NCI-H1417 (cell line): ENCODE data around the gene FBLN2.
"Not testable (repeated sequence)": the region's sequence is repeated elsewhere in the genome, so short reads cannot be mapped to it uniquely, and the experiment has no call there.

Source experiments
- DNase-seq, 3 experiments: peaks; one replicate each; lab custom pipeline; 2025; lab: John Stamatoyannopoulos, UW

FBLN2 gene

GRCh38 chr3:13549623-13550422 is 898 bp downstream of the FBLN2 start:
- no peak for DNase-seq

- DNase-seq: no peak
Observed at GRCh38 chr3:13550423-13550690, 1.4 kb downstream of the FBLN2 start.

- no peak for DNase-seq
Observed at GRCh38 chr3:13550791-13551360, 2.0 kb downstream of the FBLN2 start.

GRCh38 chr3:13552857-13553652 is 4.1 kb downstream of the FBLN2 start:
- no peak for DNase-seq

- no peak for DNase-seq
Observed at GRCh38 chr3:13553686-13554085, 4.8 kb downstream of the FBLN2 start.

- no peak for DNase-seq
Observed at GRCh38 chr3:13555753-13556152, 6.8 kb downstream of the FBLN2 start.

- no peak for DNase-seq
Observed at GRCh38 chr3:13556207-13556606, 7.3 kb downstream of the FBLN2 start.

- DNase-seq: no peak
Observed at GRCh38 chr3:13556917-13557316, 8.0 kb downstream of the FBLN2 start.

- DNase-seq: no peak
Observed at GRCh38 chr3:13557417-13557816, 8.5 kb downstream of the FBLN2 start.

- no peak for DNase-seq
Observed at GRCh38 chr3:13557926-13558325, 9.0 kb downstream of the FBLN2 start.

GRCh38 chr3:13558651-13559050 is 9.7 kb downstream of the FBLN2 start:
- DNase-seq: no peak

- DNase-seq: no peak
Observed at GRCh38 chr3:13559764-13560525, 11.0 kb downstream of the FBLN2 start.

GRCh38 chr3:13561376-13561775 is 12.5 kb downstream of the FBLN2 start:
- no peak for DNase-seq

- no peak for DNase-seq
Observed at GRCh38 chr3:13561967-13562366, 13.0 kb downstream of the FBLN2 start.

- DNase-seq: not testable (repeated sequence)
Observed at GRCh38 chr3:13562421-13562820, 13.5 kb downstream of the FBLN2 start.

- DNase-seq: peak in 1 of 3 experiments; percentile 12
Observed at GRCh38 chr3:13563321-13563720, 14.4 kb downstream of the FBLN2 start.

- peak in 2 of 3 experiments; percentile 51 to 62 for DNase-seq
Observed at GRCh38 chr3:13563911-13564310, 15.0 kb downstream of the FBLN2 start.

- DNase-seq: peak; percentile 43 to 80 (median 50)
Observed at GRCh38 chr3:13564751-13565560, 16.0 kb downstream of the FBLN2 start.

- no peak for DNase-seq
Observed at GRCh38 chr3:13565581-13566452, 16.9 kb downstream of the FBLN2 start.

GRCh38 chr3:13566453-13566748 is 17.5 kb downstream of the FBLN2 start:
- DNase-seq: no peak
